A673 (cell line): ENCODE measurements around the gene TMED7.
"Not testable (repeated sequence)": the region's sequence is repeated elsewhere in the genome, so short reads cannot be mapped to it uniquely, and the experiment has no call there.

ENCODE experiments used
- EZH2 ChIP-seq: fragments of 200-600 bp; sonication (generic); IDR thresholded peaks from 2 replicates; pipeline ENCODE4 v1.6.1; 2017; ENCODE audit warnings: borderline replicate concordance, low read depth, mild to moderate bottlenecking, mixed read lengths, antibody characterized with exemption, low read length; ENCODE audit not compliant: poor library complexity, severe bottlenecking
- TF ChIP-seq, protein P1 (sequence below): fragments of 300-800, 200-600 bp; sonication (generic); conservative IDR thresholded peaks from 2 replicates; pipeline ENCODE4 v1.5.1; 2017; ENCODE audit warnings: low read depth, mild to moderate bottlenecking, antibody characterized with exemption, low read length, moderate library complexity, mixed read lengths

GRCh38 chr5:115674782-115675181, 48.9 kb upstream of the TMED7 start:
- TF ChIP-seq EZH2: not testable (repeated sequence)
- TF ChIP-seq, protein P1, sequence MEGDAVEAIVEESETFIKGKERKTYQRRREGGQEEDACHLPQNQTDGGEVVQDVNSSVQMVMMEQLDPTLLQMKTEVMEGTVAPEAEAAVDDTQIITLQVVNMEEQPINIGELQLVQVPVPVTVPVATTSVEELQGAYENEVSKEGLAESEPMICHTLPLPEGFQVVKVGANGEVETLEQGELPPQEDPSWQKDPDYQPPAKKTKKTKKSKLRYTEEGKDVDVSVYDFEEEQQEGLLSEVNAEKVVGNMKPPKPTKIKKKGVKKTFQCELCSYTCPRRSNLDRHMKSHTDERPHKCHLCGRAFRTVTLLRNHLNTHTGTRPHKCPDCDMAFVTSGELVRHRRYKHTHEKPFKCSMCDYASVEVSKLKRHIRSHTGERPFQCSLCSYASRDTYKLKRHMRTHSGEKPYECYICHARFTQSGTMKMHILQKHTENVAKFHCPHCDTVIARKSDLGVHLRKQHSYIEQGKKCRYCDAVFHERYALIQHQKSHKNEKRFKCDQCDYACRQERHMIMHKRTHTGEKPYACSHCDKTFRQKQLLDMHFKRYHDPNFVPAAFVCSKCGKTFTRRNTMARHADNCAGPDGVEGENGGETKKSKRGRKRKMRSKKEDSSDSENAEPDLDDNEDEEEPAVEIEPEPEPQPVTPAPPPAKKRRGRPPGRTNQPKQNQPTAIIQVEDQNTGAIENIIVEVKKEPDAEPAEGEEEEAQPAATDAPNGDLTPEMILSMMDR: not testable (repeated sequence)
